ENCODE data around the gene DNAH9. TPM values are rescaled to one million over a fixed set of nuclear protein-coding genes. Genes with fewer than 3 reads are reported as not detected.

Gene DNAH9
- total and polyA plus RNA-seq, 11 donors = 0.07 to 2.3 (median 0.49) TPM; not detected in 7

- H3K9me3 ChIP-seq = no peaks in the 10 kb centered on the region
- no peak overlapping the region for H3K27ac ChIP-seq
- 89 to 94% (median 93%) methylated on average over 19 of the region's 19 CpGs for WGBS, 4 donors
- no peaks in the 10 kb centered on the region for H3K27me3 ChIP-seq
- no peak overlapping the region for H3K4me3 ChIP-seq
- intact Hi-C loops (cut with DNase I) = loop anchor here in 1 of 10 donors (10.0 kb wide), 1 partner anchor 166 kb away; no protein-coding TSS in a partner anchor
- ATAC-seq = no peak
- TF ChIP-seq POLR2A (IDR thresholded peaks at IDR 0.05) (no peak), CTCF (IDR thresholded peaks at IDR 0.05) (no peak)
- DNase-seq = no peak
- peaks cover 0 to 14% (median 0%) of the 10 kb centered on the region in 12 donors for H3K4me1 ChIP-seq
- no peaks in the 10 kb centered on the region for H3K36me3 ChIP-seq
These were observed 170.7 kb downstream of the DNAH9 start for GRCh38 chr17:11768981-11769380.

- DNase-seq = no peak
- H3K4me3 ChIP-seq = no peak overlapping the region
- H3K27ac ChIP-seq = no peak overlapping the region
- H3K27me3 ChIP-seq = no peaks in the 10 kb centered on the region
- H3K36me3 ChIP-seq = no peaks in the 10 kb centered on the region
- ATAC-seq = no peak
- H3K9me3 ChIP-seq = no peaks in the 10 kb centered on the region
- peaks cover 0 to 5% (median 0%) of the 10 kb centered on the region in 12 donors for H3K4me1 ChIP-seq
- intact Hi-C loops (cut with DNase I) = no loop called here
- no peak for TF ChIP-seq POLR2A (IDR thresholded peaks at IDR 0.05)
- no peak for TF ChIP-seq CTCF (IDR thresholded peaks at IDR 0.05)
These were observed 173.8 kb downstream of the DNAH9 start for GRCh38 chr17:11772031-11772430.

- DNase-seq = no peak
- H3K4me3 ChIP-seq = no peak overlapping the region
- H3K9me3 ChIP-seq = no peaks in the 10 kb centered on the region
- TF ChIP-seq POLR2A (IDR thresholded peaks at IDR 0.05) (no peak), CTCF (IDR thresholded peaks at IDR 0.05) (no peak)
- H3K27me3 ChIP-seq = no peaks in the 10 kb centered on the region
- no peaks in the 10 kb centered on the region for H3K36me3 ChIP-seq
- 59 to 75% (median 71%) methylated on average over 2 of the region's 2 CpGs for WGBS, 4 donors
- H3K27ac ChIP-seq = no peak overlapping the region
- ATAC-seq = no peak
- intact Hi-C loops (cut with DNase I) = loop anchor here in 1 of 10 donors (10.0 kb wide), 1 partner anchor 55 kb away; no protein-coding TSS in a partner anchor
- H3K4me1 ChIP-seq = peaks cover 0 to 5% (median 0%) of the 10 kb centered on the region in 12 donors
These were observed 181.6 kb downstream of the DNAH9 start for GRCh38 chr17:11779892-11780291.

- Histone ChIP-seq H3K9me3 (no peaks in the 10 kb centered on the region), H3K4me3 (no peak overlapping the region), H3K27me3 (no peaks in the 10 kb centered on the region), H3K27ac (no peak overlapping the region), H3K4me1 (peaks cover 0 to 5% (median 0%) of the 10 kb centered on the region in 12 donors), H3K36me3 (no peaks in the 10 kb centered on the region)
- DNase-seq (no peak), ATAC-seq (no peak)
- WGBS, 4 donors = 80 to 88% (median 87%) methylated on average over 5 of the region's 5 CpGs
- intact Hi-C loops (cut with DNase I) = loop anchor here in 1 of 10 donors (10.0 kb wide), 1 partner anchor 56 kb away; no protein-coding TSS in a partner anchor
- TF ChIP-seq POLR2A (IDR thresholded peaks at IDR 0.05) = no peak
- no peak for TF ChIP-seq CTCF (IDR thresholded peaks at IDR 0.05)
These were observed 182.4 kb downstream of the DNAH9 start for GRCh38 chr17:11780621-11781020.
